ENCODE measurements around the gene P3H4. TPM values are rescaled to one million over a fixed set of nuclear protein-coding genes. Genes with fewer than 3 reads are reported as not detected.

Gene P3H4
- total and polyA plus RNA-seq, 2 donors (not counting 3 experiments of a cell fraction or from before 2014, with no cell fraction given): 39.2 to 58.3 TPM

DNA sequence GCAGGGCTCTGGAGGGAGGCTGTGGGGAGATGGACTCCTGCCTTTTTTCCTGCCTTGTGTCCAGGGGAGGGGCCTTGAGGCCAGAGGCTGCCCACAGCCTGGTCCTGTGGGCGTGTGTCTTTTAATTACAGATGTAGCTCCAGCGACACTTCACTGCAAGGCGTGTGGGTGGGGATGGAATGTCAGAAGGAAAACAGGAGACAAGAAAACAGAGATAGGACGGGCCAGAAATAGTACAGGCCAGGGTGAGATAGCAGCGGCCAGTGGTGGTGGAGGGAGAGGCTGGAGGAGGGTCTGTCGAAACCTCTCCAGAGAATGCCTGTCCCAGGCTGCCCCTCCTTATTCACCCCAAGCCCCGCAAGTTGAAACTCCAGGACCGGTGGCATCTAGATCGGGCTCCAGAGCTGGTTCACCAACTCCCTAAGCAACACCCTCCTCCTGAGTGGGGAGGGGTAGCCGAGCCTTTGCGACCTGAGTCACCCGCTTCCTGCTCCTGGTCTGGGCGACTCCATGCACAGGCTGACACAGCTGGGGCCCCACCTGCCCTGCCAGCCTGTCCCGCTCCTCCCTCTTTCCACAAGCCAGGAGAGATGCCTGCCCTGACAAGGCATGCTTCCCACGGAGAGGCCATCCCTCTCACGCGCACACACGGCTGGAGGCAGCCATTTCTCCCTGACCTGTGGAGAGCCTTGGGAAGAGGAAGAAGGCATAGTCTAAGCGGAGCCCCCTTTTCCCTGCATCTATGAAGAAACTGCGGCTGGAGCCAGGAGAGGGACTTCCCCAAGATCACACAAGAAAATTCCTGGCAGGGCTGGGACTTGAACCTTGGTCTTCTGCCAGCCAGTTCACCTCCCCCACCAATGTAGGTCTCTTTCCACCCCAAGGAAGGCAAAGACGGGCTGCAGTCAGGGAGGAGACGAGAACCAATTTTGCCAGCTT, 18.6 kb downstream of the P3H4 start:
- dilution Hi-C loops (cut with MboI; ENCODE audit: extremely low pct_ligation_motif_present, low sequenced_read_pairs): no loop called here
- H3K36me3 ChIP-seq (ENCODE audit: control insufficient read depth in 2 of 2, extremely low read depth in 1 of 2, insufficient read depth in 2 of 2, low read length in 2 of 2): no peaks in the 10 kb centered on the region
- H3K9me3 ChIP-seq (replicated peaks; ENCODE audit: control insufficient read depth, insufficient read depth, low read length): no peaks in the 10 kb centered on the region
- H3K4me1 ChIP-seq (ENCODE audit: control insufficient read depth, extremely low read depth, insufficient read depth, low read length): peaks cover 16% of the 10 kb centered on the region
- H4K20me1 ChIP-seq (replicated peaks; ENCODE audit: control insufficient read depth, extremely low read depth, insufficient read depth, low read length): no peaks in the 10 kb centered on the region
- DNase-seq (ENCODE audit: low read depth, low spot score) (peak; percentile 69), FAIRE-seq (peak; percentile 94)
- CTCF ChIA-PET: interaction anchor here (1.0 to 1.7 kb wide), 3 partner anchors 8 to 20 kb away, joined by 4 to 8 read pairs (median 4); no protein-coding TSS in a partner anchor
- POLR2A ChIA-PET: interaction anchor here (2.1 kb wide), 1 partner anchor 15 kb away, joined by 13 read pairs; no protein-coding TSS in a partner anchor
- intact Hi-C loops (cut with micrococcal nuclease): loop anchor here (1.0 kb wide), 1 partner anchor 16 kb away; no protein-coding TSS in a partner anchor
- H3K79me2 ChIP-seq (ENCODE audit: control insufficient read depth, insufficient read depth, low read length): no peaks in the 10 kb centered on the region
- peak overlapping the region; percentile 51 for H3K27ac ChIP-seq (ENCODE audit: insufficient read depth, low read depth, low read length)
- no peaks in the 10 kb centered on the region for H3K9me1 ChIP-seq (replicated peaks; ENCODE audit: control insufficient read depth, extremely low read depth, insufficient read depth, low read length)
- peak overlapping the region; percentile 33 for H3K4me2 ChIP-seq (ENCODE audit: insufficient read depth, low read length)
- H2AFZ ChIP-seq (ENCODE audit: low read depth, low read length): peak overlapping the region; percentile 43
- TF ChIP-seq POLR2AphosphoS5 (IDR thresholded peaks at IDR 0.05; ENCODE audit: insufficient read depth, low read depth, low read length) (peak; percentile 31), FOS (IDR thresholded peaks at IDR 0.05; ENCODE audit: borderline replicate concordance, insufficient read depth, low read length) (peak; percentile 58), EZH2 (IDR thresholded peaks at IDR 0.05; ENCODE audit: borderline replicate concordance, low read depth, low read length, severe bottlenecking) (no peak)
- no TSS peak for BruUV-seq (replicated peaks)
- H3K27me3 ChIP-seq (ENCODE audit: control insufficient read depth in 2 of 2, insufficient read depth in 2 of 2, low read length in 2 of 2): peaks cover 0 to 7% of the 10 kb centered on the region in 2 experiments
- H3K4me3 ChIP-seq (replicated peaks in 1 of 3; ENCODE audit: insufficient read depth in 1 of 3, low read depth in 1 of 3, low read length in 3 of 3): no peak overlapping the region
- H3K9ac ChIP-seq (replicated peaks; ENCODE audit: extremely low read depth, insufficient read depth, low read length): peak overlapping the region; percentile 2

DNA sequence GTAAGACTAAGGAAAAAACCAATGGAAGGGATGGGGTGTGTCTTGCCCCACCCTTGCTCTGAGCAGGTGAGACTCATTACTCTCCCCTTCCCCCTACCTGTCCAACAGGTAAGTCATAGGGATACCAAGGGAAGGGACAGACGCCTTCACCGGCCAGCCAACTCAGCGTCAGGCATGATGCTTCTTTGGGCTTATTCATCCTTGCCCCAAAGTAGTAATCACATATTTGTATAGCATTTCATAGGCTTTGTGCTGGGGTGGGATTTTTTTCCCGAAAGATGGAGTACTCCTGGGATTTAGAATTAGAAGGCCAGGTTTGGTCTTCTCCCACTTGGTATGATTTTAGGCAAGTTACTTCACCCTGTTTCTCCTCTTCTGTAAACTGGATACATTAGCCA, 24.7 kb downstream of the P3H4 start:
- FAIRE-seq (no peak), DNase-seq (ENCODE audit: low read depth, low spot score) (no peak)
- ChIA-PET POLR2A (interaction anchor here (0.6 to 2.4 kb wide), 16 partner anchors 8 to 99 kb away, joined by 3 to 82 read pairs (median 4); partner anchors contain the start of genes EIF1 and P3H4), CTCF (interaction anchor here (0.6 to 4.1 kb wide), 18 partner anchors 12 to 99 kb away, joined by 3 to 169 read pairs (median 7); partner anchors contain the start of genes EIF1, KLHL11 and P3H4)
- peaks cover 0 to 7% of the 10 kb centered on the region in 2 experiments for H3K27me3 ChIP-seq (ENCODE audit: control insufficient read depth in 2 of 2, insufficient read depth in 2 of 2, low read length in 2 of 2)
- H3K9me1 ChIP-seq (replicated peaks; ENCODE audit: control insufficient read depth, extremely low read depth, insufficient read depth, low read length): no peaks in the 10 kb centered on the region
- H3K36me3 ChIP-seq (ENCODE audit: control insufficient read depth in 2 of 2, extremely low read depth in 1 of 2, insufficient read depth in 2 of 2, low read length in 2 of 2): no peaks in the 10 kb centered on the region
- H3K9me3 ChIP-seq (replicated peaks; ENCODE audit: control insufficient read depth, insufficient read depth, low read length): no peaks in the 10 kb centered on the region
- H3K9ac ChIP-seq (replicated peaks; ENCODE audit: extremely low read depth, insufficient read depth, low read length): no peak overlapping the region
- no TSS peak for BruUV-seq (replicated peaks)
- no peak overlapping the region for H3K4me3 ChIP-seq (replicated peaks in 1 of 3; ENCODE audit: insufficient read depth in 1 of 3, low read depth in 1 of 3, low read length in 3 of 3)
- no peaks in the 10 kb centered on the region for H4K20me1 ChIP-seq (replicated peaks; ENCODE audit: control insufficient read depth, extremely low read depth, insufficient read depth, low read length)
- no peak overlapping the region for H3K4me2 ChIP-seq (ENCODE audit: insufficient read depth, low read length)
- H3K27ac ChIP-seq (ENCODE audit: insufficient read depth, low read depth, low read length): no peak overlapping the region
- no peak overlapping the region for H2AFZ ChIP-seq (ENCODE audit: low read depth, low read length)
- TF ChIP-seq EZH2 (IDR thresholded peaks at IDR 0.05; ENCODE audit: borderline replicate concordance, low read depth, low read length, severe bottlenecking) (no peak), POLR2A (IDR thresholded peaks at IDR 0.05; ENCODE audit: low read depth, low read length) (no peak), FOS (IDR thresholded peaks at IDR 0.05; ENCODE audit: borderline replicate concordance, insufficient read depth, low read length) (no peak), MYC (IDR thresholded peaks at IDR 0.05; ENCODE audit: low read depth, low read length) (no peak), POLR2AphosphoS5 (IDR thresholded peaks at IDR 0.05; ENCODE audit: insufficient read depth, low read depth, low read length) (no peak), JUN (IDR thresholded peaks at IDR 0.05; ENCODE audit: borderline replicate concordance, insufficient read depth, insufficient read length, low read depth) (no peak), GATA2 (IDR thresholded peaks at IDR 0.05; ENCODE audit: insufficient read depth, insufficient read length, low read depth, low read length) (no peak)
- TF ChIP-seq, protein P1, sequence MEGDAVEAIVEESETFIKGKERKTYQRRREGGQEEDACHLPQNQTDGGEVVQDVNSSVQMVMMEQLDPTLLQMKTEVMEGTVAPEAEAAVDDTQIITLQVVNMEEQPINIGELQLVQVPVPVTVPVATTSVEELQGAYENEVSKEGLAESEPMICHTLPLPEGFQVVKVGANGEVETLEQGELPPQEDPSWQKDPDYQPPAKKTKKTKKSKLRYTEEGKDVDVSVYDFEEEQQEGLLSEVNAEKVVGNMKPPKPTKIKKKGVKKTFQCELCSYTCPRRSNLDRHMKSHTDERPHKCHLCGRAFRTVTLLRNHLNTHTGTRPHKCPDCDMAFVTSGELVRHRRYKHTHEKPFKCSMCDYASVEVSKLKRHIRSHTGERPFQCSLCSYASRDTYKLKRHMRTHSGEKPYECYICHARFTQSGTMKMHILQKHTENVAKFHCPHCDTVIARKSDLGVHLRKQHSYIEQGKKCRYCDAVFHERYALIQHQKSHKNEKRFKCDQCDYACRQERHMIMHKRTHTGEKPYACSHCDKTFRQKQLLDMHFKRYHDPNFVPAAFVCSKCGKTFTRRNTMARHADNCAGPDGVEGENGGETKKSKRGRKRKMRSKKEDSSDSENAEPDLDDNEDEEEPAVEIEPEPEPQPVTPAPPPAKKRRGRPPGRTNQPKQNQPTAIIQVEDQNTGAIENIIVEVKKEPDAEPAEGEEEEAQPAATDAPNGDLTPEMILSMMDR (IDR thresholded peaks at IDR 0.05; ENCODE audit: extremely low read depth in 1 of 2, insufficient read depth in 1 of 2, low read depth in 1 of 2, low read length in 2 of 2): no peak
- TF ChIP-seq, protein P2, sequence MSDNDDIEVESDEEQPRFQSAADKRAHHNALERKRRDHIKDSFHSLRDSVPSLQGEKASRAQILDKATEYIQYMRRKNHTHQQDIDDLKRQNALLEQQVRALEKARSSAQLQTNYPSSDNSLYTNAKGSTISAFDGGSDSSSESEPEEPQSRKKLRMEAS (IDR thresholded peaks at IDR 0.05; ENCODE audit: insufficient read depth, insufficient read length): no peak
- intact Hi-C loops (cut with micrococcal nuclease) (loop anchor here (2.0 kb wide), 2 partner anchors 14 kb away; no protein-coding TSS in a partner anchor), dilution Hi-C loops (cut with MboI; ENCODE audit: extremely low pct_ligation_motif_present, low sequenced_read_pairs) (no loop called here)
- no peaks in the 10 kb centered on the region for H3K79me2 ChIP-seq (ENCODE audit: control insufficient read depth, insufficient read depth, low read length)
- H3K4me1 ChIP-seq (ENCODE audit: control insufficient read depth, extremely low read depth, insufficient read depth, low read length): no peaks in the 10 kb centered on the region

Measured in endothelial cell of umbilical vein (primary cell).